K562 (cell line): Measurements from ENCODE around the gene LINGO3. TPM values are rescaled to one million over a fixed set of nuclear protein-coding genes. Genes with fewer than 3 reads are reported as not detected.

Source experiments
- ATAC-seq: fragments of 200-7000 bp; cut with Tn5 transposase; 3 replicates; pipeline ENCODE4 v1.9.1; 2020; ENCODE audit warnings: moderate library complexity
- BruUV-seq: library from RNA; stranded (reverse); fragments of 400-500 nt; replicated peaks from 2 replicates; lab custom pipeline; 2021; lab: Mats Ljungman, UMichigan
- CTCF ChIA-PET: fragments of 300-600 bp; formaldehyde crosslinking; extraction: SDS; loops from one replicate; lab custom pipeline; 2021; ENCODE audit warnings: low intra/inter-chr PET ratio; lab: Yijun Ruan, JAX
- POLR2A ChIA-PET: fragments of 300-600, 350-650 bp; sonication (Branson Sonifier 250); formaldehyde crosslinking; extraction: SDS; loops from one replicate; lab custom pipeline; 2021; ENCODE audit warnings: antibody characterized with exemption, inconsistent platforms; lab: Yijun Ruan, JAX
- DNase-seq, 4 experiments: peaks; one replicate each; pipeline versions ENCODE4 v3.0.0 to v3.0.0-alpha.2; 2011 to 2018; ENCODE audit warnings: low spot score in 3 of 4, mixed read lengths in 3 of 4; ENCODE audit errors: extremely low read depth in 1 of 4
- FAIRE-seq: peaks from 2 replicates; lab custom pipeline; 2011; peaks lifted over from hg19 to GRCh38; lab: Jason Lieb, UNC
- H2AFZ ChIP-seq: 2 replicates; pipeline ENCODE4 v1.6.0; 2011; ENCODE audit warnings: low read depth, low read length, control low read depth, inconsistent platforms
- H3K27ac ChIP-seq: fragments of 200-600 bp; 3 replicates; pipeline ENCODE4 v1.8.0; 2011; ENCODE audit warnings: low read depth, mild to moderate bottlenecking, control low read depth, inconsistent platforms, low read length, moderate library complexity, mixed read lengths; ENCODE audit errors: extremely low read depth
- H3K27me3 ChIP-seq, 2 experiments: fragments of 300-600 bp in 1 of 2; 2 replicates in 1 of 2; 3 replicates in 1 of 2; pipeline versions ENCODE4 v1.6.0 to v1.8.0; 2011; ENCODE audit warnings: inconsistent platforms in 2 of 2, low read length in 2 of 2, mild to moderate bottlenecking in 1 of 2, mixed read lengths in 1 of 2, moderate library complexity in 1 of 2; ENCODE audit not compliant: control insufficient read depth in 2 of 2, insufficient read depth in 2 of 2
- H3K36me3 ChIP-seq: fragments of 300-600 bp; 3 replicates; pipeline ENCODE4 v1.8.0; 2011; ENCODE audit warnings: mild to moderate bottlenecking, low read length, inconsistent platforms; ENCODE audit not compliant: control insufficient read depth, insufficient read depth
- H3K4me1 ChIP-seq, 2 experiments: fragments of 200-600 bp in 1 of 2; replicated peaks in 1 of 2; 2 replicates in 1 of 2; 3 replicates in 1 of 2; pipeline versions ENCODE4 v1.5.1 to v1.8.0; 2011; ENCODE audit warnings: inconsistent platforms in 2 of 2, low read length in 2 of 2, mild to moderate bottlenecking in 1 of 2, mixed read lengths in 1 of 2, moderate library complexity in 1 of 2; ENCODE audit not compliant: control insufficient read depth in 2 of 2, insufficient read depth in 2 of 2
- H3K4me2 ChIP-seq: 2 replicates; pipeline ENCODE4 v1.6.1; 2011; ENCODE audit warnings: low read length, control low read depth, inconsistent platforms, mixed read lengths; ENCODE audit not compliant: insufficient read depth
- H3K4me3 ChIP-seq: fragments of 200-600 bp; sonication (generic), shearing (Covaris generic); 2 replicates; pipeline ENCODE4 v1.5.1; 2016; ENCODE audit warnings: control low read depth, inconsistent platforms
- H3K79me2 ChIP-seq: fragments of 200-600 bp; 3 replicates; pipeline ENCODE4 v1.8.0; 2011; ENCODE audit warnings: low read length, inconsistent platforms; ENCODE audit not compliant: control insufficient read depth, insufficient read depth
- H3K9ac ChIP-seq, 2 experiments: 2 replicates each; pipeline versions ENCODE4 v1.6.0 to v1.6.1; 2011; ENCODE audit warnings: low read depth in 2 of 2, low read length in 2 of 2, control low read depth in 1 of 2, inconsistent platforms in 1 of 2, mild to moderate bottlenecking in 1 of 2, mixed read lengths in 1 of 2; ENCODE audit not compliant: insufficient read depth in 1 of 2
- H3K9me1 ChIP-seq: one replicate; pipeline ENCODE4 v1.6.0; 2011; ENCODE audit warnings: inconsistent platforms, mild to moderate bottlenecking, low read length, moderate library complexity; ENCODE audit not compliant: control insufficient read depth, insufficient read depth
- H3K9me3 ChIP-seq: replicated peaks from 2 replicates; pipeline ENCODE4 v1.5.1; 2011; ENCODE audit warnings: low read depth, low read length, inconsistent platforms; ENCODE audit not compliant: control insufficient read depth, insufficient read depth
- H4K20me1 ChIP-seq: replicated peaks from 2 replicates; pipeline ENCODE4 v1.6.1; 2011; ENCODE audit warnings: low read length, inconsistent platforms, mixed read lengths; ENCODE audit not compliant: control insufficient read depth, insufficient read depth
- LEF1 ChIP-seq: fragments of 450-650 bp; IDR thresholded peaks from 2 replicates; pipeline ENCODE4 v1.6.1; 2016; ENCODE audit warnings: mild to moderate bottlenecking
- RFX7 ChIP-seq: fragments of 250-450 bp; sonication (Bioruptor Pico); IDR thresholded peaks from 2 replicates; pipeline ENCODE4 v1.5.1; 2021; ENCODE audit warnings: mild to moderate bottlenecking
- SMARCA4 ChIP-seq: fragments of 450-650 bp; IDR thresholded peaks from 2 replicates; pipeline ENCODE4 v1.6.1; 2016
- SNRNP70 ChIP-seq: fragments of 200-400 bp; formaldehyde crosslinking; optimal IDR thresholded peaks from 2 replicates; pipeline ENCODE3; 2017; ENCODE audit warnings: low read depth, low read length
- ZBTB33 ChIP-seq: sonication (generic); formaldehyde crosslinking; IDR thresholded peaks from 2 replicates; pipeline ENCODE4 v1.8.1; 2023; ENCODE audit warnings: mild to moderate bottlenecking, missing genetic modification reagents
- ZNF318 ChIP-seq, 2 experiments: fragments of 450-650 bp; IDR thresholded peaks; 2 replicates each; pipeline ENCODE4 v1.6.1; 2016; ENCODE audit warnings: mild to moderate bottlenecking in 2 of 2, borderline replicate concordance in 1 of 2, low read depth in 1 of 2, moderate library complexity in 1 of 2
- ZNF592 ChIP-seq: fragments of 450-650 bp; IDR thresholded peaks from 2 replicates; pipeline ENCODE4 v1.6.1; 2017; ENCODE audit warnings: antibody characterized with exemption, mild to moderate bottlenecking
- ZNF77 ChIP-seq: fragments of 250-450 bp; sonication (Bioruptor Pico); IDR thresholded peaks from 2 replicates; pipeline ENCODE4 v1.5.0; 2020
- WGBS: fragments of 100-300 bp; shearing (Covaris generic); methylation state at CpG from one replicate; pipeline ENCODE4 v1.1.6; 2016; ENCODE audit warnings: low coverage, mixed read lengths; ENCODE audit not compliant: insufficient coverage; ENCODE audit errors: missing lambda C conversion rate; 5-methylcytosine and 5-hydroxymethylcytosine counted together
- in situ Hi-C: fragments of 300-500 bp; cut with MboI; formaldehyde crosslinking; loops from 4 replicates; pipeline ENCODE4 v1.15.0; 2018; ENCODE audit warnings: inconsistent platforms, mixed read lengths
- intact Hi-C: fragments of 100-400 bp; cut with micrococcal nuclease; formaldehyde crosslinking; loops from 2 replicates; pipeline ENCODE4 v1.14.2; 2022
- polyA plus RNA-seq, 8 experiments: library from polyadenylated mRNA; depleted of rRNA in 4 of 8; stranded (reverse) in 5 of 8; unstranded in 3 of 8; fragments of >200 nt; fragmentation: Nextera tagmentation in 2 of 8; fragmentation: Illumina TruSeq in 1 of 8; extraction: Ambion mirVana in 2 of 8; extraction: Trizol in 1 of 8; gene quantifications; 2 replicates each; pipeline versions ENCODE4 v1.2.1 to v1.2.3, GENCODE V29; 2011 to 2014; ENCODE audit warnings: inconsistent platforms in 1 of 8, missing spikeins in 1 of 8
- total RNA-seq, 7 experiments: library from RNA; depleted of rRNA in 6 of 7; stranded (reverse); fragments of >200 nt in 6 of 7; fragmentation: Illumina TruSeq in 2 of 7; extraction: Trizol in 2 of 7; gene quantifications; 2 replicates each; pipeline versions ENCODE4 v1.2.1 to v1.2.3, GENCODE V29; 2011 to 2021; ENCODE audit warnings: low replicate concordance in 1 of 7

The LINGO3 gene
- total and polyA plus RNA-seq, 9 of the 15 experiments (the other 6 are each of a cell fraction or from before 2014, with no cell fraction given): 0.03 to 0.05 (median 0.03) TPM; not detected in 6

GRCh38 chr19:2319551-2319950, 11.6 kb upstream of the LINGO3 start:
- Histone ChIP-seq H3K9me3 (peaks cover 12% of the 10 kb centered on the region), H3K4me3 (no peak overlapping the region), H3K4me1 (peaks cover 3 to 42% of the 10 kb centered on the region in 2 experiments; a peak in 3 of 5 replicates), H3K9me1 (no peaks in the 10 kb centered on the region), H2AFZ (no peak overlapping the region), H3K79me2 (no peaks in the 10 kb centered on the region), H3K4me2 (no peak overlapping the region), H3K27me3 (no peaks in the 10 kb centered on the region), H3K27ac (no peak overlapping the region), H4K20me1 (no peaks in the 10 kb centered on the region), H3K36me3 (peaks cover 28% of the 10 kb centered on the region; the same call in 2 of the 3 replicates), H3K9ac (no peak overlapping the region; a peak in 1 of 4 replicates)
- BruUV-seq: no TSS peak
- no peak for FAIRE-seq
- in situ Hi-C loops (loop anchor here (5.0 to 10.0 kb wide), 2 partner anchors 85 to 162 kb away; partner anchors contain the start of genes PLEKHJ1 and SF3A2), intact Hi-C loops (loop anchor here (5.0 kb wide), 1 partner anchor 42 kb away; no protein-coding TSS in a partner anchor)
- CTCF ChIA-PET: no interaction called here
- no peak for ATAC-seq
- TF ChIP-seq SNRNP70 (no peak), SMARCA4 (no peak), ZNF592 (no peak), LEF1 (no peak), ZBTB33 (CRISPR knock-in tag) (peak; percentile 56), RFX7 (CRISPR knock-in tag) (no peak), ZNF77 (CRISPR knock-in tag) (no peak), ZNF318 (IDR thresholded peaks at IDR 0.05; ENCODE audit: borderline replicate concordance in 1 of 2, low read depth in 1 of 2) (no peak)
- DNase-seq: no peak
- 84% methylated on average over 15 of the region's 20 CpGs for WGBS
- POLR2A ChIA-PET: interaction anchor here (0.6 to 4.2 kb wide), 3 partner anchors 8 to 204 kb away, joined by 3 to 13 read pairs (median 3); partner anchors contain the start of genes LSM7 and SPPL2B
